Lung (tissue), 13 donors: ENCODE data around the gene HTR3B. TPM values are rescaled to one million over a fixed set of nuclear protein-coding genes. Genes with fewer than 3 reads are reported as not detected.
A peak's percentile ranks its signal among the peaks of the same experiment; 100 is the strongest.

Experiments used
- ATAC-seq: fragments of 200-7000 bp; cut with Tn5 transposase; one replicate; pipeline ENCODE4 v1.9.1; 2020; ENCODE audit warnings: moderate number of reproducible peaks; ENCODE audit not compliant: insufficient read depth, low FRiP score
- DNase-seq, 3 donors: peaks; one replicate each; pipeline ENCODE4 v3.0.0-alpha.2; 2013 to 2017
- H3K27ac ChIP-seq, 2 donors: one replicate each; pipeline ENCODE4 v1.5.1; 2013; ENCODE audit warnings: mild to moderate bottlenecking in 2 of 2, moderate library complexity in 2 of 2, control low read depth in 1 of 2, inconsistent platforms in 1 of 2, low read depth in 1 of 2, low read length in 1 of 2
- H3K27me3 ChIP-seq, 3 donors: one replicate each; pipeline ENCODE4 v1.5.1; 2013; ENCODE audit warnings: low read length in 2 of 3; ENCODE audit not compliant: control insufficient read depth in 3 of 3, insufficient read depth in 3 of 3
- H3K36me3 ChIP-seq, 4 donors: one replicate each; pipeline ENCODE4 v1.5.1; 2013; ENCODE audit warnings: low read length in 4 of 4, mild to moderate bottlenecking in 1 of 4, moderate library complexity in 1 of 4; ENCODE audit not compliant: control insufficient read depth in 4 of 4, insufficient read depth in 4 of 4
- H3K4me1 ChIP-seq, 5 donors: one replicate each; pipeline ENCODE4 v1.5.1; 2013; ENCODE audit warnings: low read length in 5 of 5, mild to moderate bottlenecking in 2 of 5, moderate library complexity in 1 of 5; ENCODE audit not compliant: control insufficient read depth in 5 of 5, insufficient read depth in 5 of 5
- H3K4me3 ChIP-seq: one replicate; pipeline ENCODE4 v1.5.1; 2013; ENCODE audit warnings: mild to moderate bottlenecking, control low read depth, moderate library complexity
- H3K9ac ChIP-seq, 2 donors: one replicate each; pipeline ENCODE4 v1.5.1; 2013; ENCODE audit warnings: low read length in 2 of 2, control low read depth in 1 of 2; ENCODE audit not compliant: insufficient read depth in 1 of 2
- H3K9me3 ChIP-seq, 4 donors: one replicate each; pipeline ENCODE4 v1.5.1; 2013; ENCODE audit warnings: low read length in 3 of 4, mild to moderate bottlenecking in 1 of 4, moderate library complexity in 1 of 4; ENCODE audit not compliant: control insufficient read depth in 4 of 4, insufficient read depth in 3 of 4
- CTCF ChIP-seq: IDR thresholded peaks from 2 replicates; pipeline ENCODE4 v1.5.1; 2012; ENCODE audit warnings: mild to moderate bottlenecking; ENCODE audit errors: control extremely low read depth, extremely low read depth
- WGBS, 2 donors: extraction: QIAGEN DNeasy Blood & Tissue Kit; methylation state at CpG; one replicate each; pipeline ENCODE4 v1.1.7; 2013; 5-methylcytosine and 5-hydroxymethylcytosine counted together
- polyA plus RNA-seq, 2 donors: library from polyadenylated mRNA; stranded (reverse); fragments of 200-250 nt; gene quantifications; one replicate each; pipeline ENCODE4 v1.2.1, GENCODE V29; 2013
- small RNA-seq: library from RNA; depleted of rRNA; stranded (forward); fragments of <200 nt; gene quantifications from one replicate; pipeline ENCODE3, GENCODE V24; 2014; ENCODE audit warnings: low replicate concordance
- total RNA-seq, 2 donors: library from RNA; depleted of rRNA in 1 of 2; stranded (reverse); fragments of >200 nt in 1 of 2; gene quantifications; one replicate each; pipeline ENCODE4 v1.2.1, GENCODE V29; 2014 to 2021
- donor health status: control.
- donor health status: control.
- donor health status: Bipolar disorder and iron deficiency.
- donor health status: healthy.
- donor health status: DM: yes; HTN: yes; CAD: no.

HTR3B gene
- total and polyA plus RNA-seq, 4 donors = 0.03 TPM; not detected in 3

DNA sequence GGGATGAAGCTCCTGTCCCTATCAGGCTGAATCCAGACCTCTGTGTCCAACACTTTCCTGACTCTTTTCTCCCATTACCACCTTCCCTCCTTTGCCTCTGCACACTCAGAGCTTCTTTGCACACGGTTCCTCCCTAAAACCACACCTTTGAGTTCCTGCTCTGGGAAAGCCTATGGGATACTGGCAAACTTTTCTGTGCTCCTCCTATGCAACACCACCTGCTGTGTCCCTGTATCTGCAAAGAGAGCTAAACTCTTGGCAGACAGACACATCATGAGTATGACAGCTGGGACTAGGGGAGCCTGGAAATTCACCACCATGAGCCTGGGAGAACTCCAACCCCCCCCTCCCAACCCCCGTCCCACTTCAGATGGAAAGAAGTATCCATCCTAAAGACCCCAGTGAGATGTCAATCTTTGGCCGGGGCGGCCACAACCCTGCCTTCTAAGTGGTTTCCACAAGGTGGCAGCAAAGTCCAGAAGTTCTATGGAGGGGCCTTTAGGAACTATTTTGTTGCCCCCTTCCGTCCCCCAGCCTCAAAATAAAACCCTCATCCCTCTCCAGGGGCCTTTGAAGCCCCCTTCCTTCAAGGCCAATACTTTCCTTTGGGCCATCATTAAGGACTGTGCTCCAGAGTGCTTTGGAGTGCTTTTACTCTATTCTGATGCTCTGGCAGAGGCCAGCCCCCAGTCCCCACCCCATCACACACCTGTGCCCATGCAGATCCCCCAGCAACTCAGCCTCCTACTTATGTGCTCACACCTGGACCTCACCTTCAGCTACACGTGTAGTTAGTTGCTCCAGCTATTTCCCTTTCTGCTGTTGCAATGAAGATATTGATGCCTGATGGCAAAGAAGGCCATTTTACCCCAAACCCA lies 89.7 kb downstream of the HTR3B start:
- no peaks in the 10 kb centered on the region for H3K4me1 ChIP-seq
- H3K27ac ChIP-seq = no peak overlapping the region
- 4% methylated on average over 6 of the region's 6 CpGs for WGBS, 2 donors
- peaks cover 0 to 8% (median 0%) of the 10 kb centered on the region in 3 donors for H3K27me3 ChIP-seq
- ATAC-seq (no peak), DNase-seq (no peak)
- H3K9ac ChIP-seq = no peak overlapping the region
- H3K4me3 ChIP-seq = no peak overlapping the region
- TF ChIP-seq CTCF = peak; percentile 51
- peaks cover 0 to 2% (median 0%) of the 10 kb centered on the region in 4 donors for H3K9me3 ChIP-seq
- H3K36me3 ChIP-seq = no peaks in the 10 kb centered on the region

Small RNA genes within 50 kb of the gene (small RNA-seq; reads per million reads assigned to genes)
- not detected for gene RNU6-1107P

Other genes with a start within 250 kb of the HTR3B start
- gene TMPRSS5, start 198.5 kb upstream of the HTR3B start, total RNA-seq = 1 to 10 TPM; 1.2 to 1.8 TPM
- under 1 TPM; 0.32 to 0.81 TPM for gene TMPRSS5, start 198.5 kb upstream of the HTR3B start, polyA plus RNA-seq
- 10 to 100 TPM; 10.7 to 18.5 TPM for gene ZW10, start 131.1 kb upstream of the HTR3B start, total RNA-seq
- gene ZW10, start 131.1 kb upstream of the HTR3B start, polyA plus RNA-seq = 1 to 10 TPM; 3.2 to 8.7 TPM
- gene CLDN25, start 125.0 kb upstream of the HTR3B start, total RNA-seq = not detected
- not detected for gene CLDN25, start 125.0 kb upstream of the HTR3B start, polyA plus RNA-seq
- gene USP28, start 29.2 kb upstream of the HTR3B start, total RNA-seq = 10 to 100 TPM; 19.3 to 45.3 TPM
- 1 to 10 TPM; 3.5 to 9.2 TPM for gene USP28, start 29.2 kb upstream of the HTR3B start, polyA plus RNA-seq
- gene HTR3A, start 70.3 kb downstream of the HTR3B start, total RNA-seq = under 1 TPM in 1 of 2 donors, not detected in 1; 0.43 TPM
- gene HTR3A, start 70.3 kb downstream of the HTR3B start, polyA plus RNA-seq = under 1 TPM; 0.16 to 0.78 TPM
- gene ZBTB16, start 154.9 kb downstream of the HTR3B start, total RNA-seq = 100 to 1,000 TPM; 165 to 224 TPM
- 10 to 100 TPM; 21.4 to 39.8 TPM for gene ZBTB16, start 154.9 kb downstream of the HTR3B start, polyA plus RNA-seq